ENCODE data around the gene FGF22.

DNA sequence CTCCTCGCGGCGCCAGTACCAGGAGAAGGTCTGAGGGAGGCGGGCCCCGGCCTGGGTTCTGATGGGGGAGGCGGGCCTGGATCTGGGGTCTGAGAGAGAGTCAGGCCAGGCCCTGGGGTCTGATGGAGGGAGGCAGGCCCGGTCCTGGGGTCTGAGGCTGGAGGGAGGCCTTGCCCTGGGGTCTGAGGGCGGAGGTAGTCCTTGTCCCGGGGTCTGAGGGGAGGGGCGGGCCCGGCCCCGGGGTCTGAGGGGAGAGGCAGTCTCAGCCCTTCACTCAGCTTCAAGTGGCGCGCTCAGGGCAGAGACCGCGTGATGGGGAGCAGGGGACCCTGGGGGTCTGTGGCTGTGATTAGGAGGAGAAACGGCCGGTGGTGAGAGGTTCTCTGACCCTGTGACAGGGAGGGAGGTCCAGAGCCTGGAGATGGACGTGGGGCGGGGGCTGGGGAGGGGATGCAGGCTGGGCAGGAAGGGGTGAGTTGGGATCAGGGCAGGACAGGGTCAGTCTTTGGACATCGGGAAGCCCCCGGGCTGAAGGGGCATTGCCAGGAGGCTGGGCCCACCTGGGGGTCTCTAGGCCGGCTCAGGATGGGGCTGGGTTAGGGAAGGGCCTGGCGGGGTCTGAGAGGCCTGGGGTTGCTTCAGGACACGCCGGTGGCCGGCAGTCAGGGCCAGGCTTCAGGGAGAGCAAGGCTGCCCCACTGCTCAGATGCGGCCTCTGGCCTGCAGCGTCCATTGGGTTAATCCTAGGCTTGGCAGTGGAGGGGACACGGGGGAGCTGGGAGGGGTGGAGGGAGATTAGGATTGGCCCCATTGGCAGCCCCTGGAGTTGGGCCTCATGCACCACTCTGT lies 31.3 kb upstream of the FGF22 start:
- TF ChIP-seq, protein P1, sequence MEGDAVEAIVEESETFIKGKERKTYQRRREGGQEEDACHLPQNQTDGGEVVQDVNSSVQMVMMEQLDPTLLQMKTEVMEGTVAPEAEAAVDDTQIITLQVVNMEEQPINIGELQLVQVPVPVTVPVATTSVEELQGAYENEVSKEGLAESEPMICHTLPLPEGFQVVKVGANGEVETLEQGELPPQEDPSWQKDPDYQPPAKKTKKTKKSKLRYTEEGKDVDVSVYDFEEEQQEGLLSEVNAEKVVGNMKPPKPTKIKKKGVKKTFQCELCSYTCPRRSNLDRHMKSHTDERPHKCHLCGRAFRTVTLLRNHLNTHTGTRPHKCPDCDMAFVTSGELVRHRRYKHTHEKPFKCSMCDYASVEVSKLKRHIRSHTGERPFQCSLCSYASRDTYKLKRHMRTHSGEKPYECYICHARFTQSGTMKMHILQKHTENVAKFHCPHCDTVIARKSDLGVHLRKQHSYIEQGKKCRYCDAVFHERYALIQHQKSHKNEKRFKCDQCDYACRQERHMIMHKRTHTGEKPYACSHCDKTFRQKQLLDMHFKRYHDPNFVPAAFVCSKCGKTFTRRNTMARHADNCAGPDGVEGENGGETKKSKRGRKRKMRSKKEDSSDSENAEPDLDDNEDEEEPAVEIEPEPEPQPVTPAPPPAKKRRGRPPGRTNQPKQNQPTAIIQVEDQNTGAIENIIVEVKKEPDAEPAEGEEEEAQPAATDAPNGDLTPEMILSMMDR (conservative IDR thresholded peaks at IDR 0.05; ENCODE audit: low read length), result no peak
- no peak for TF ChIP-seq EZH2phosphoT487 (IDR thresholded peaks at IDR 0.05; ENCODE audit: borderline replicate concordance, low read depth, low read length)

Data from OCI-LY7 (cell line).